GM21515 (cell line): ENCODE measurements around the gene SOX6.

Experiments used
- ATAC-seq: cut with Tn5 transposase; IDR thresholded peaks from one replicate; pipeline ENCODE4 v1.9.1; 2021; ENCODE audit not compliant: unreplicated experiment

The SOX6 gene

GRCh38 chr11:16321148-16321547 is 35.2 kb downstream of the SOX6 start:
- no peak for ATAC-seq

DNA sequence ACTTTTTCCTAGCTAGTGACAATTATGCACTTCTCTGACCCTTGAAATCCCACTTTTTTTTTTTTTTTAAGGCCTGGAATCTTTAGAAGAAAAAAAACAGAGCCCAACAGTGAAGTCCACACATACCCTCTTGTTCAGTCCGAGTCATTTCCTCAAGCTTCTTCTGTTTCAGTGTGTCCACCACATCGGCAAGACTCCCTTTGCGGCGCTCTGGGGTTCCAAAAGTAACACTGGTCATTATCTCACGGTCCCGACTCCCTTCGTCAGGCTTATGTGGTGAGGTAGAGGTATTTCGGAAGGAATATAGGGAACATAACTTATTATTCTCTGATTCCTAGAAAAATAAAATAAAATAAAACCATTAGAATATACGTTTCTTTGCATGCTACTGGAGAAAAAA is 38.0 kb downstream of the SOX6 start:
- ATAC-seq: no peak

- ATAC-seq: no peak
These were observed 38.6 kb downstream of the SOX6 start for GRCh38 chr11:16317712-16318111.

DNA sequence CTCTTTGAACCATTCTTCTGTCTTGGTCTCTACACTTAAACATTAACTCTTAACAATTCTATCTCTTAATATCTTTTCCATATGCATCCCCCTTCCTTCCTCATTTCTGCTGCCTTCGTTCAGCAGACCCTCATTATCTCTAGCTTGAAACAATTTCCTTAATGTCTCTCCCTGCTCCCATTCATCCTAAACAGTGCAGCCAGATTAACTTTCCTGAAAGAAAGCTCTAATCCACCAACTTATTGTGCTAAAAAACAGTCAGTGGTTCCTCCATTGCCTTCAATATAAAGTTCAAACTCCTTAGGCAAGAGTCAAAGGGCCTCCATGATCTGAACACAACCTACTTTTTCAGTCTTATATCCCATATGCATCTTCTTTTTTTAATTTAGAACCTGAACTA is 42.5 kb downstream of the SOX6 start:
- no peak for ATAC-seq

- ATAC-seq: no peak
These were observed 44.0 kb downstream of the SOX6 start for GRCh38 chr11:16312233-16312765.

DNA sequence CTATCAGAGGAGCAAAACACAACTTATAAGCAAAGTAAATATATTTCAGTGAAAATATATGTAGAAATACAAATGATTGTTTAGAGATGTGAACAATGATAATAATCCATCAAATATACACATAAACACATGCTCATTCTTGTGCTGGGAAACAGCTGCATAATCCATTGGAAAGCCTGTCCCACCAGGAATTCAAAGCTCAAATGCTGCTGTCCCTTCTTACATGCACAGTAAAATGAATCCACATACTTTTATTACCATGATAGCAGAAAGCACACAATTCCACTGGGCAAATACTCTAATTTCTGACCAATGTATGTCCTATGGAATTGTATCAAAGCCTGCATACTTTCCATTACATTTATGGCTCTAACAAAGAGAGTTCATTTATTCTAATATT is 44.5 kb downstream of the SOX6 start:
- no peak for ATAC-seq

DNA sequence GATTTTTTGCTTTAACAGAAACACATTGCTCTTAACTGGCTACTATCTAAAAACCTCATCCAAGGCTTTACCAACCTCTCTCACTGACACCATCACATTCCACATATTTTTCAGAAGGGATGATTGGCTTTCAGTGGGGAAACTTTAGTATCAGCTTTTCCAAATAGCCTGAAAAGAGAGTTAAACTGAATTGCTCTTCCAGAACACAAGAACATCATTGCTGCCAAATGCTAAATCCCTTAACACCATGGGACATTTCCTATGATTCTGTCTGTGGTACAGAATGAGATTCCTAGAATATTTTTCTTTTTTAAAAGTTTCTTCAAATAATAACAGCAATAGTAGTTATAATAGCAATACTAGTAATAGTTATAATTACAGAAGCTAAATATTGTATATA is 45.4 kb downstream of the SOX6 start:
- no peak for ATAC-seq

- no peak for ATAC-seq
These were observed 47.1 kb downstream of the SOX6 start for GRCh38 chr11:16309226-16309625.

GRCh38 chr11:16301462-16301861 is 54.9 kb downstream of the SOX6 start:
- ATAC-seq: no peak

GRCh38 chr11:16299884-16300782 is 56.2 kb downstream of the SOX6 start:
- no peak for ATAC-seq

DNA sequence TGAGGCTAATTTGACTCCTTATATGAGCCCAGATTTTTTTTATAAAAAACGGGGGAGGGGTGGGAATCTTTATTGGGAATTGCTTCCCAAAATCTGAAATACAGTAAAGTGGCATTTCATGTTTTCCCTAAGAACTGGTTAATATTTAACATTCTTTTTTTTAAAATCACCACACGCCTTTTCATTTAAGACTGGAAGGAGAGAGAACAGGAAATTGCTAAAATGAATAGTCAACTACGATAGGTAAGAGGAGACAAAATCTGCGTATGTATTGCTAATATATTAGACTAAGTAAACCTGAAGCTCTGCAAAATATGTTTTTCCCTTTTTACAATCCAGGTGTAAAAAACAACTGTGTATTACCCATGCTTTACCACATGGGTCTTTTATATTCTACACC is 57.0 kb downstream of the SOX6 start:
- no peak for ATAC-seq

DNA sequence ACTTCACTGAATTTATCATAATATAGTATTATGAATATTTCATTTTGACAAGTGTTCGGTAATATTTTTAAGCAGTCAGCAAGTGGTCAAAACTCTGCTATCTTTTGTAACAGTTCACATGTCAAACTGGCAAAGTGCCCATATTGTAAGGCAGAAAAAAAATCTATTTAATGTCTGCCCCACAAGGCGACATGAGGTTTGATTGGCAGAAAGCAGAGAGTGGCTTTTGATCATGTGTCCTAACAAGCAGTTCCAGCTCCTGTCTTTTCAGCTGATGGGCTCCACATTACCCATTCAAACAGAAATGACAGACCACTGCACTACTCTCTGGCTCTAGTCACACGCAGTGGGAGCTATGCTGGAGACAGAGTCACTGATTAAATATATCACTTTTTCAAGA is 59.0 kb downstream of the SOX6 start:
- ATAC-seq: no peak

- ATAC-seq: no peak
These were observed 60.1 kb downstream of the SOX6 start for GRCh38 chr11:16296273-16296672.

DNA sequence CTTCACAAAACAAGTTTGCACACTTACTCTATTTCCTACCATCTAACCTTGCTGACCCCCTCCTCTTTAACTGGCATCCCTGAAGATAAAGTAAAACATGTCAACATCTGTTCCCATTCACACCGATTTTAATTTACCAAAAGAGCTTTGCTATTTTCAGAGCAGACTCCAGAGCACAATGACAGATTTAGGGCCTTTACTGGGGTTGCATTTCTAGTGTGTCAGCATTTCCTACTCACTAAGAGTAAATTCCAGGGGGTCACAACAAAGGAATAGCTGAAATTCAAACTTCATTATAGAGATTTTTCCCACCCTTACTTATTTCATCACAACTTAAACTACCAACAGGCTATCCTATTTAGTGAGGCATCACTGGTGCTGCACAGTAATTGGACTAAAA is 60.8 kb downstream of the SOX6 start:
- ATAC-seq: no peak

GRCh38 chr11:16293204-16293681 is 63.1 kb downstream of the SOX6 start:
- ATAC-seq: no peak

DNA sequence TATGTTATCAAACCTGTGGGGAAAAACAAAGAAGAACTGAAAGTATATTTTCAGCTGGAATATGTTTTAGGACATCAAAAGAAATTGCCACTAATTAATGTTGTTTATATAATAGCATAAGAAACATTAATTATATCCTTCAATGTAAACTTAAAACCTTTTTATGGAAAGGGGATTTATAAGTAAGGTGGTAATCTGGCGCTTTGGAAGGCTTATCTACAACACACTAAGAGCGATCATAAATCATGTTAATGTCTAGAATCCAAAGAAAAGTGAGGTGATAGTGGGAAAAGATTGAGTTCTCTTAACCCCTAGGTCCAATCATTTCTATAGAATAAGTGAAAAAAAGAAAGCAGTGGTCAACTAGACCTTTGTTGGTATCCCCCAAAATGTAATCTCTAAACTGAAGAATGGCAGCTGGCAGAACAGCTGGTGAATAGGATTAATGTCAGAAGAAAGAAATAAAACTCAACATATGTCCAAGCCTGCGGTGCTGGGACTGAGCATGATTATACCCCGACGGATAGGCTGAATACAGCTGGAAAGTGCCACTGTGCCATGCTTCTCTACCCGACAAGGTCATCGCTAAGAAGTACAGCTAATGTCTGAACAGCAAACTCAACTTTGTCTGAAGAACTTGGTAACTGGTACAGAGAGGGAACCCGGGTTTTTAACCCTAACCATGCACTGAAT is 64.0 kb downstream of the SOX6 start:
- ATAC-seq: no peak

DNA sequence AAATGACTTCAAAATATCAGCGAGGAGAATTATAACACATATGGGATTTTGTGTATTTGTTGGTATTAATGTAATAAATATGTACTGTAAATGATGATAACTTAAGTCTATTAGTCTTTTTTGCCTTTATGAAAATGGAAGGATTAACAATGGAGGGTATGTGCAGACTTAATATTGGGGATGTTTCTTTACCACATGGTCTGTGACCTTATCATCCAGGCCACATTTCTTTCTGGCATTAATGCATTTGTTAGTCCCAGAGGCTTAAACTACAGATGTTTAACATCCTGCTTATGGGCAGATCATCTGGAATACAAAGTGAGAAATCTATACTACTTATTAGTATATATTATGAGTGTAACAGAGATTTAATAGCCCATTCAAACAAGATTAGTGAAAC is 64.6 kb downstream of the SOX6 start:
- no peak for ATAC-seq

DNA sequence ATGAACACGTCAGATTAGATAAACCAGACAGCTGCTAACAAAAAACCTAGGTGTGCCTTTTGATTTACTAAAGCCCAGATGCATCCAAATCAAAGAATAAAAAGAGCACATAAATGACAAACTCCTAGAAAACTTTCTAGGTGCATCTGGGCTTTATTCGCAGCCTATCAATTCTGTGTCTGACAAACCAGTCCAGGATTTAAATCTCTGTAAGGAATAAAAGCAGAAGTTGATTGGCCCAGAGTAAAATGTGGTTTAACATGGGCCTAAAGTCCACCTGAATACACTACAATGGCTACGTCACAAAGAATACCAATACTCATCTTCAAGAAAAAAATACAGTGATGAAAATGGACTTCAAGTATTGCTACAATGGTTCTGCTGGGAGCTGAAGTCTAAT is 66.8 kb downstream of the SOX6 start:
- no peak for ATAC-seq

DNA sequence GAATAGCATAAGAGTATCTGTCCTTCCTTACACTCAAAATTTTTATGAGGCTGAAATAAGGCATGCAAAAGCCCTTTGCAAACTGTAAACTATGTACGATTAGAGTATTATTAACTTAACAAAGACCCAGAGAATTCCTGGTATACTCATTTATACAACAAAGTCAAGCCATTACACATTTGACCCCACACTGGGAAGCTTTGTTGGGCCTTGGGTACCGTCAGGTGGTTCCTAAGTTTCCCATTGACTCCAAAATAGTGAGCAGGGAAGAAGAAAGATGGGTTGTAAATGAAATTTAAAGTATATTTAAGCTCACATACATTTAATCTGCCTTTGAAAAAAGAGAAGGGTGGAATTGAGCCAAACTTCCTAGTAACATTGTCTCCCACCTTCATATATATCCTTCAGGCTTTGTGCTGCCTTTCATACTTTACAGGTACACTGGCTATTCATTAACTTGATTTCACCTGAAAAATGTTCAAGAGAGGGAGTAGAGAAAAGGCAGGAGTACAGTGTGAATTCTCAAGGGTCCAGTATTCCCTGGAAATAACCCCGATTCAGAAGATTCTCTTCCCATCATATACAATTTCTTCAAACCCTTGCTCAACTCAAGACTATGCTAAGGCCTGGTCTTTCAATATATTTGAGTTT is 68.6 kb downstream of the SOX6 start:
- no peak for ATAC-seq

GRCh38 chr11:16286095-16286494 is 70.3 kb downstream of the SOX6 start:
- no peak for ATAC-seq

DNA sequence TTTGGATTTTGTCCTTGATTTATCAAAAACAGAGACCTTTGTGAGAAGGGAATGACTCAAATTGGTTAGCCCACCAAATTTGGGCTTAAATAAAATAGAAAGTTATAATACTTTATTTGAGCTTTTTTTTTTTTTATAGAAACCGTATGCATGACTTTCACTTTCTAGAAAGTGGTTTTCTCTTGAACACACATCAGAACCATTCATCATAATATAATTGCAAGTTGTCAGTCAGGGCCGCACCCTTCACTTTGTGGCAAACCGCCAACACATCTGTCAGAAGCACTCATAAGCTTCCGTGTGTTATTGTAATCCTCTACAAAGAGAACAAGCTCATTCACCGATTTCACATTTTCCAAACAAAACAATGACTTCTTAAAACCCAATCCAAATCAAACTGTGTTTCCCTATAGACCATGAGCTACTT is 76.1 kb downstream of the SOX6 start:
- no peak for ATAC-seq

GRCh38 chr11:16279524-16279923 is 76.8 kb downstream of the SOX6 start:
- ATAC-seq: no peak
